Endodermal cell (in vitro differentiated cells): ENCODE measurements around the gene RNF40. TPM values are rescaled to one million over a fixed set of nuclear protein-coding genes. Genes with fewer than 3 reads are reported as not detected.

Source experiments
- DNase-seq: peaks from one replicate; pipeline ENCODE4 v3.0.0-alpha.2; 2017
- H3K27ac ChIP-seq: 2 replicates; pipeline ENCODE4 v1.5.1; 2013; ENCODE audit warnings: mild to moderate bottlenecking, low read depth, low read length, moderate library complexity
- H3K27me3 ChIP-seq: 2 replicates; pipeline ENCODE4 v1.6.1; 2013; ENCODE audit warnings: mild to moderate bottlenecking, low read length, moderate library complexity; ENCODE audit not compliant: insufficient read depth, control insufficient read depth, poor library complexity, severe bottlenecking
- H3K36me3 ChIP-seq: 2 replicates; pipeline ENCODE4 v1.7.0; 2013; ENCODE audit warnings: mild to moderate bottlenecking, low read length, moderate library complexity; ENCODE audit not compliant: control insufficient read depth, insufficient read depth
- H3K4me1 ChIP-seq: one replicate; pipeline ENCODE4 v1.7.0; 2013; ENCODE audit warnings: low read length; ENCODE audit not compliant: control insufficient read depth, insufficient read depth
- H3K4me3 ChIP-seq: 2 replicates; pipeline ENCODE4 v1.5.1; 2013; ENCODE audit warnings: mild to moderate bottlenecking, low read length, moderate library complexity
- H3K9ac ChIP-seq: 2 replicates; pipeline ENCODE4 v1.6.1; 2013; ENCODE audit warnings: mild to moderate bottlenecking, low read length, moderate library complexity; ENCODE audit not compliant: poor library complexity, severe bottlenecking; ENCODE audit errors: extremely low read depth
- H3K9me3 ChIP-seq: 2 replicates; pipeline ENCODE4 v1.6.1; 2013; ENCODE audit warnings: mild to moderate bottlenecking, low read length, moderate library complexity; ENCODE audit not compliant: control insufficient read depth
- H3K27ac Mint-ChIP-seq: 2 replicates; pipeline ENCODE4 v1.8.0; 2020; ENCODE audit warnings: mixed read lengths
- H3K27me3 Mint-ChIP-seq: 2 replicates; pipeline ENCODE4 v1.8.0; 2021; ENCODE audit warnings: mild to moderate bottlenecking, mixed read lengths; ENCODE audit not compliant: insufficient read depth
- H3K36me3 Mint-ChIP-seq: 2 replicates; pipeline ENCODE4 v1.8.0; 2020; ENCODE audit warnings: low read depth, mixed read lengths
- H3K4me1 Mint-ChIP-seq: 2 replicates; pipeline ENCODE4 v1.8.0; 2020; ENCODE audit warnings: mixed read lengths
- H3K4me3 Mint-ChIP-seq: 2 replicates; pipeline ENCODE4 v1.8.0; 2020; ENCODE audit warnings: mild to moderate bottlenecking, moderate library complexity, mixed read lengths
- H3K9me3 Mint-ChIP-seq: 2 replicates; pipeline ENCODE4 v1.8.0; 2020; ENCODE audit warnings: mild to moderate bottlenecking, mixed read lengths
- CTCF ChIP-seq: fragments of 200-600 bp; sonication (generic); conservative IDR thresholded peaks from 2 replicates; pipeline ENCODE4 v1.5.0; 2021; ENCODE audit warnings: antibody characterized with exemption, mild to moderate bottlenecking
- WGBS, 2 experiments: methylation state at CpG; one replicate each; pipeline versions ENCODE4 v1.1.5 to v1.1.7; 2013; ENCODE audit warnings: missing lambda C conversion rate in 2 of 2, mixed read lengths in 1 of 2; ENCODE audit not compliant: insufficient coverage in 1 of 2, insufficient read length in 1 of 2; 5-methylcytosine and 5-hydroxymethylcytosine counted together
- long read RNA-seq, 4 experiments: library from polyadenylated mRNA in 2 of 4; library from RNA in 1 of 4; library from capped mRNA in 1 of 4; stranded (forward) in 3 of 4; unstranded in 1 of 4; transcript quantifications; one replicate each; pipeline ENCODE4 v2.0.0, GENCODE V29; 2020 to 2021; ENCODE audit warnings: inconsistent platforms in 1 of 4
- polyA plus RNA-seq, 2 experiments: library from polyadenylated mRNA; stranded (reverse); fragments of 50-300 nt; gene quantifications; one replicate each; pipeline ENCODE4 v1.2.3, GENCODE V29; 2013
- total RNA-seq, 2 donors: library from RNA; stranded (reverse); fragmentation: NEBNext Ultra II Directional in 1 of 2; extraction: Animal tissue kit (Norgen Biotek cat#: 25700) in 1 of 2; gene quantifications; 2 replicates in 1 of 2; 3 replicates in 1 of 2; pipeline ENCODE4 v1.2.1, GENCODE V29; 2021

RNF40 gene
- 10 to 100 TPM; 88.4 to 95.8 TPM for total RNA-seq
- 89.1 TPM for polyA plus RNA-seq (2013, experiment 1 of 2)
- polyA plus RNA-seq (2013, experiment 2 of 2), result 85.4 TPM
- long read RNA-seq, experiment 1, partial matches to known transcripts, result 12 of 25 reads
- long read RNA-seq, experiment 1, other reads (novel, unspliced or antisense), result 13 of 25 reads
- long read RNA-seq, experiment 2, full-length matches to known transcripts, result 46 of 95 reads
- long read RNA-seq, experiment 2, partial matches to known transcripts, result 20 of 95 reads
- long read RNA-seq, experiment 2, other reads (novel, unspliced or antisense), result 29 of 95 reads
- long read RNA-seq, experiment 3, full-length matches to known transcripts, result 121 of 227 reads
- long read RNA-seq, experiment 3, partial matches to known transcripts, result 41 of 227 reads
- long read RNA-seq, experiment 3, other reads (novel, unspliced or antisense), result 65 of 227 reads
- long read RNA-seq, experiment 4, partial matches to known transcripts, result 4 of 4 reads
- long read RNA-seq, experiment 4, other reads (novel, unspliced or antisense), result 0 of 4 reads

DNA sequence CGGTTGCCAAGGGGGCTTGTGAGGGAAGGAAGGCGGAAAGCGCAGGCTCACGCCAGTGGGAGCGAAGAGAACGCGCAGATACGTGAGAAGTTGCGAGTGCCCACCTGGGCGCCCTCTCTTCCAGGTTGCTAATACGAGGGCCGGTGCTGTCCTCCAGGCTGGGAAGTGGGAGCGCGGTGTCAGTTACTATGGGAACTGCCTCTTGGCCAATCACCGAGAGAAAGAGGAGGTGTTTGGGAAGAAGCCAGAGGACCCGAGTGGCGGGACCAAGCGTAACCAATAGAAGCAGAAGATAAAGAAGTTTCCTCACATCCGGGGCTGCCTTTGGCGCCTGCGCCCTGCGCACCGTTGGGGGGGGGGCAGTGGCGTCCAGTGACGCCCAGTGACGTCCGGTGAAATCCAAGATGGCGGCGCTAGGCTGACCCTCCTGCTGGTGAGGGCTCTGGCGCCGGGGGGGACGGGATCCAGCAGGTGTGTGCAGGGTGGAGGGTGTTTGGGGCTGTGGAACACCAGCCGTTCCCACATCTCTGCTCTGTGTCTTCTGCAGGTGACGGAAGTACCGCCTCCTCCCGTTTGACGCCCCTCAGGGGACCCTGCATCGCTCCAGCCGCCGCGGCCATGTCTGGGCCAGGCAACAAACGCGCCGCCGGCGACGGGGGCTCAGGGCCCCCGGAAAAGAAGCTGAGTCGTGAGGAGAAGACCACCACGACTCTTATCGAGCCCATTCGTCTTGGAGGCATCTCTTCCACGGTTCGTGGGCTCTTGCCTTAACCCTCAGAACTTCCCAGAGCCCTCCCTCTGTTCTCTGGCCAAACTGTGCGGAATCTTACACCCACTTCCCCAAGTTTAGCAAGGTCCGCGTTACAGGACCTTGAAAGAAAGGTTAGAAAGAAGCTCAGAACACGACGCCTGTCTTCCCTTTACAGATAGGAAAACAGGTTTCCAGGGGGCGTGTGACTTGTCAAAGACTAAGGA is at the start of gene RNF40, which contains the start of gene CFAP119:
RNF40 (plus strand) TSS at position 395 of the 975 bp plus-strand sequence; CDS start at position 619, 224 bp downstream.
CFAP119 (minus strand) TSS at position 135 of the 975 bp plus-strand sequence. CDS start 314 bp downstream, outside the sequence.
- H3K4me3 Mint-ChIP-seq, result peak within 1 kb of the TSS; percentile 85
- H3K9me3 ChIP-seq, result no peaks in the 10 kb centered on the region
- peak within 1 kb of the TSS; percentile 92 for H3K9ac ChIP-seq
- TF ChIP-seq CTCF, result no peak
- H3K9me3 Mint-ChIP-seq, result no peaks in the 10 kb centered on the region
- H3K4me1 ChIP-seq, result peaks cover 8% of the 10 kb centered on the region
- peak; percentile 99 for DNase-seq
- H3K4me1 Mint-ChIP-seq, result peaks cover 13% of the 10 kb centered on the region
- no peaks in the 10 kb centered on the region for H3K27me3 ChIP-seq
- peaks cover 65% of the 10 kb centered on the region for H3K36me3 Mint-ChIP-seq
- no peaks in the 10 kb centered on the region for H3K27me3 Mint-ChIP-seq
- WGBS, 2 experiments, result 1 to 2% methylated on average over 31 to 60 of the region's 60 CpGs
- peak within 1 kb of the TSS; percentile 97 for H3K4me3 ChIP-seq
- H3K27ac Mint-ChIP-seq, result peak within 1 kb of the TSS; percentile 96
- peaks cover 73% of the 10 kb centered on the region for H3K36me3 ChIP-seq
- peak within 1 kb of the TSS; percentile 73 for H3K27ac ChIP-seq

DNA sequence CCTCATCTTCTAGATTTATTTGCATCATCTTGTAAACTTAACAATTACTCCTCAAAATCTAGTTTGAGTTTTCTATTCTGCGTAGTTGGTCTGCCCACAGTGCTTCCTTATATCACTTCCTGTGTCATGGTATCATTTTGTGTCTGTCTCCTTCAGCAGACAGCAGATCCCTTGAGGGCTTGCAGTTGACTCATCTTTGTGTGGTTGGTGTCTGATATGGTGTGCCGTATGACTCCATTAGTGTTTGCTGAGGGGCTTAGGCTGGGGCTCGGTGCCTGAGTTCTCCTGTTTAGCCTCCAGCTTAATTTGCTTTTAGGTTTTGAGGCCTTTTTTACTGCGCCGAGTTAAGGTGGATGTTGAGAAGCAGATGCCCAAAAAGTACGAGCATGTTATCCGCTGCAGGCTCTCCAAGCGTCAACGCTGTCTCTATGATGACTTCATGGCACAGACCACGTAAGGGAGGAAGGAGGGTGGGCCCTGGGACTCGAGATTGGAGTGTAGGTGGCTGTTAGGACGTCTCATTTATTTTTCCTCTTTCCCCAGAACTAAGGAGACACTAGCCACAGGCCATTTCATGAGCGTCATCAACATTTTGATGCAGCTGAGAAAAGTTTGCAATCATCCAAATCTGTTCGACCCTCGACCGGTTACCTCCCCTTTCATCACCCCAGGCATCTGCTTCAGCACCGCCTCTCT is 46.2 kb upstream of the RNF40 start:
- Mint-ChIP-seq H3K4me1 (no peaks in the 10 kb centered on the region), H3K27me3 (no peaks in the 10 kb centered on the region), H3K4me3 (no peak overlapping the region), H3K27ac (no peak overlapping the region), H3K36me3 (peaks cover 79% of the 10 kb centered on the region), H3K9me3 (no peaks in the 10 kb centered on the region)
- Histone ChIP-seq H3K9me3 (no peaks in the 10 kb centered on the region), H3K9ac (no peak overlapping the region), H3K27ac (no peak overlapping the region), H3K36me3 (peaks cover 87% of the 10 kb centered on the region), H3K27me3 (no peaks in the 10 kb centered on the region), H3K4me1 (no peaks in the 10 kb centered on the region), H3K4me3 (no peak overlapping the region)
- WGBS, 2 experiments, result 94 to 95% methylated on average over 14 to 17 of the region's 17 CpGs
- DNase-seq, result no peak
- no peak for TF ChIP-seq CTCF

DNA sequence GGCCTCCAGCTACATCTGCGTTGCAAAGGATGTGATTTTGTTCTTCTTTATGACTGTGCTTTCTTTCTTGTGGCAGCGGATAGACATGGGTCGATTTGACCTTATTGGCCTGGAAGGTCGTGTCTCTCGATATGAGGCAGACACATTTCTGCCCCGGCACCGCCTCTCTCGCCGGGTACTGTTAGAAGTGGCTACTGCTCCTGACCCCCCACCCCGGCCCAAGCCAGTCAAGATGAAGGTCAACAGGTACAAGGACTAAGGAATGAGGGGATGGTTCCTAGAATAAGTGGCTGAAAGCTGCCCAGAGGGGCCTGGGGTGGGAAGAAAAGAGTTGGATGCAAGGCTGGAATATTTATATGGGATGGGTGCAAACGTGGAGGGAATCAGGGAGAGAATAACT is 42.0 kb upstream of the RNF40 start:
- no peak for TF ChIP-seq CTCF
- peaks cover 87% of the 10 kb centered on the region for H3K36me3 Mint-ChIP-seq
- H3K9me3 Mint-ChIP-seq, result no peaks in the 10 kb centered on the region
- Histone ChIP-seq H3K27ac (no peak overlapping the region), H3K27me3 (no peaks in the 10 kb centered on the region), H3K4me1 (no peaks in the 10 kb centered on the region), H3K9ac (no peak overlapping the region), H3K4me3 (no peak overlapping the region), H3K9me3 (no peaks in the 10 kb centered on the region), H3K36me3 (peaks cover 93% of the 10 kb centered on the region)
- DNase-seq, result no peak
- WGBS, 2 experiments, result 94 to 99% methylated on average over 11 of the region's 11 CpGs
- no peak overlapping the region for H3K27ac Mint-ChIP-seq
- no peaks in the 10 kb centered on the region for H3K27me3 Mint-ChIP-seq
- no peak overlapping the region for H3K4me3 Mint-ChIP-seq
- H3K4me1 Mint-ChIP-seq, result no peaks in the 10 kb centered on the region
